Activated CD8-positive, alpha-beta memory T cell treated with anti-CD3 and anti-CD28 coated beads, Interleukin-2, amount 50 U/mL, for 48 hours (primary cell): Measurements from ENCODE around the gene DIO2.

ENCODE experiments used
- DNase-seq: peaks from one replicate; pipeline ENCODE4 v3.0.0-alpha.2; 2020

DIO2 gene

DNA sequence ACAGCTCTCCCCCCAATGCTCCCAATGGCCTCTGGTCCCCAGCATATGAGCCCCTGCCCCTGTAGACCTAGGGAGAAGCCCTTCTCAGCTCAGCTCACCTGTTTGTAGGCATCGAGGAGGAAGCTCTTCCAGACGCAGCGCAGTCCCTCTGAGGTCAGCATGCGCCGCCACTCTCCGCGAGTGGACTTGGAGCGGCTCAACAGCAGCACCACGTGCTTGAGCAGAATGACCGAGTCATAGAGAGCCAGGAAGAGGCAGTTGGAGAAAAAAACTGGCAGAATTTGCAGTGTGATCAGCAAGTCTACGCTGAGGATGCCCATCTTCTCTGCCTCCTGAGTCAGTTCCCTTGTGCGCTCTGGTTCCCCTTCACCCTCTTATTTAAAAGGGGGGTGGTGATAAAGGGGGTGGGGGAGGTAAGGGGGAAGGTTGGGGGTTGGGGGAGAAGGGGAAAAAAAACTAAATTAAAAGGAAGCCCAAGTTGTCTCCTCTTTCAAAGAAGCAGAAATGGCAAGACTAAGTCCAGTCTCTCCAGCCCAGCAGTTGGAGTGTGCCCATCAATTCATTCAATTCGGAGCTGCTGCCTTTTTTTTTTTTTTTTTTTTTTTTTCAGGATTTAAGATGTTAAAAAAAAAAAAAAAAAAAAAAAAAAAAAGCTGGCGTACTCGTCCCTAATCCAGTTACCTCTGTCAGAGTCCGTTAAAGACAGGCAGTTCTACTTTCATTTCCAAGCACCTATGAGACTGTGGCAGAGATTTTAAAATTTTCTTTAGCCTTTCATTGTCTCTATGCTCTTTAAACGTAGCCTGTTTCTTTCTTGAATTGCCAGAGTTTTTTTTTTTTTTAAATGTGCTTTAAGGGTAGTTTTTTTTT is at the start of gene DIO2:
Gene DIO2 (minus strand): TSS at position 352 of the 870 bp plus-strand sequence. CDS start 32 bp downstream, at position 320.
- no peak for DNase-seq

- no peak for DNase-seq
These were observed 49.3 kb upstream of the DIO2 start for GRCh38 chr14:80260645-80261044.

- no peak for DNase-seq
These were observed 28.3 kb upstream of the DIO2 start for GRCh38 chr14:80239631-80240030.

DNA sequence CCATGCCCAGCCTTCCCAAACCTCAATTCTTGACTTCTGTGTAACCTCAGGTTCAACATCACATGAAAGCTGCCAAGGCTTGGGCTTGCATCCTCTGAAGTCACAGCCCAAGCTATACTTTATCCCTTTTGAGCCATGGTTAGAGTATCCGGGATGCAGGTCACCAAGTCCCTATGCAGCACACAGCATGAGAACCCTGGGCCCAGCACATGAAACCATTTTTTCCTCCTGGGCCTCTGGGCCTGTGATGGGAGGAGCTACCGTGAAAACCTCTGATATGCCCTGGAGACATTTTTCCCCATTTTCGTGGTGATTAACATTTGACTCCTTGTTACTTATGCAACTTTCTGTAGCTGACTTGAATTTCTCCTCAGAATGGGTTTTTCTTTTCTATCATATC is 25.8 kb upstream of the DIO2 start:
- no peak for DNase-seq

GRCh38 chr14:80233470-80234089 is 22.3 kb upstream of the DIO2 start:
- no peak for DNase-seq

DNA sequence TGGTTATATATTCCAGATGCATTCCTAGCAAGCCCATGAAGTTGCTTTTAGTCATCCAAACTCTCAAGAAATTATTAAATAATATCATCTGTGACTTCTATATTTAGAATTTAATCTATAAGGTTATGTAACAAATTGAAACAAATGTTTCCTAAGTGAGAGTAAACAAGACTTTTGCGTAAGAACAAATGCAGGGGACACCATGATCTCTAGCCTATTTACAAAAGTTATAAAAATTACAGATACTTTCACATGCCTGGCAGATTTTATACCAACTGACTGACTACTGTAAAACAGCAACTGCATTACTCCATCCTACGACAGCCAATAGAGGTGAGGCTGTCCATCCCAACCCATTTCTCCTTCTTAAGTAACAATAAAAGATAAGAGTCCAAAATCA is 20.4 kb upstream of the DIO2 start:
- DNase-seq, result no peak

GRCh38 chr14:80223696-80224465 is 12.6 kb upstream of the DIO2 start:
- DNase-seq, result no peak

GRCh38 chr14:80216818-80217217 is 5.5 kb upstream of the DIO2 start:
- DNase-seq, result no peak

GRCh38 chr14:80215756-80216581 is 4.7 kb upstream of the DIO2 start:
- no peak for DNase-seq

- DNase-seq, result no peak
These were observed 3.8 kb upstream of the DIO2 start for GRCh38 chr14:80215081-80215480.

DNA sequence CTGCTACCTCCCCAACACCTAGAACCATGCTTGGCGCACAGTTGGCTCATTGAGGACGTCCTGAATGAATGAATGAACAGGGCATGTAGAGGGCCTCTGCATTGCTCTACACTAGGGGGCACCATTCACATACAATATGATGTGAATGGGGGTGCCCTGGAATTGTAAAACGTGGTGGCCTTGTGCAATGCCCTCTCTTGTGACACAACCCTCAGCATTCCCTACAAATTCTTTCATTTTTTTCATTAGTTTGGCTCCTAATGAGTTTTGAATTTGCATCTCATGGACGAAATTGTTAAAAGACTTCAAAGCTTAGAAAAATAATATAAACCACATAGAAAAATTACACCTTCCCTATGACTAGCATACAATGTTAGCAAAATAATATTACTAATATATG is 2.3 kb upstream of the DIO2 start:
- DNase-seq, result no peak

DNA sequence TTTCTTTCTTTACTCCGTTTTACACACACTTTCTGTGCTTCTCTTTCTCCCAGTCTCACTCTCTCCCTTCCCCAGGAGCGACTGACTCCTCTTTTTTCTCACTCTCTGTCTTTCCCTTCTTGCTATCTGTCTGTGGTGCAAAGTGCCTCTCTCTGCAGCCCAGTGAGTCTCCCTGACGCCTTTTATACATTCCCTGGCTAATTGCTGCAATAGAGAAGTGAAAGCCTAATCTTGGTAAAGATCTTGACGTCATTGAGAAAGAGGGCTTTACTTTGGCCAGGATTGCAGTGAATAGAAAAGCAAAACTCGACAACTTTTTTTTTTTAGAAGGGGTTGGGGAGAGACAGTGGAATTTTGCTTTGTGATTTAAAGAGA is 706 bp upstream of the DIO2 start:
- no peak for DNase-seq

DNA sequence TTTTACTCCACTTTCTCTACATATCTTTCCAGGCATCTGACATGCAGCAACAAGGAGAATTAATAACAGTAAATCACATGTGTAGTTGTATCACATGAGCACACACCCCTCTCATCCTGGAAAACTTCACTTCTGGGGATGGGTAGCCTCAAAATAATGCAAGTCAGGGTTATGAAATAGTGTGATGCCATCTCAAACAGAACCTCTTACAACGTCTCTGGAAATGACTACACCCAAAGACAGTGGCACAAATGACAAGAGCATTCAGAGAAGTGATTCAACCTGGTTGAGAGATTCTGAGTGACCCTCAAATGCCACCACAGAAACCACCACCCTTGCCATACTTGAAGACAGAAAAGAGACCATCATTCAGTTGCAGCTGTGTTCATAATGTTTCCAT is 2.8 kb downstream of the DIO2 start:
- DNase-seq, result no peak

- no peak for DNase-seq
These were observed 4.8 kb downstream of the DIO2 start for GRCh38 chr14:80206351-80207080.

DNA sequence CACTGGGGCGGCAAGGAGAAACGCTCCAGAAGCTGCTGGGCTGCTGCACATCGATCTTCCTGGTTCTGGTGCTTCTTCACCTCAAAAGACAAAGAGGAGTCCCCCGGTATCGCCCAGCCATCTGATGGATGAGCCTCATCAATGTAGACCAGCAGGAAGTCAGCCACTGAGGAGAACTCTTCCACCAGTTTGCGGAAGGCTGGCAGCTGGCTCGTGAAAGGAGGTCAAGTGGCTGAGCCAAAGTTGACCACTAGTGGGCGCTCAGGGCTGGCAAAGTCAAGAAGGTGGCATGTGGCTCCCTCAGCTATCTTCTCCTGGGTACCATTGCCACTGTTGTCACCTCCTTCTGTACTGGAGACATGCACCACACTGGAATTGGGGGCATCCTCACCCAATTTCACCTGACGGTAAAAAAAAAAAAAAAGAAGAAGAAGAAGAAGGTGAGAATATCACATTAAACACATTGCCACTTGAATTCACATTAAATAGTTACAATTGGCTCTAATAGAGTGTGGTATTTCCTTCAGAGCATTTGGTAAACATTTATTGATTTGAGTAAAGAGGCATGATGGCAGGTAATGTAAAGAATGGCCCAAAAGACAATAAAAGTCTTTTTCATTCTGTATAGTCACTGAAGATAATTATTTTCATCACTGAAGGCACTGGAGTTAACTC is 8.3 kb downstream of the DIO2 start:
- DNase-seq, result peak; percentile 65

- no peak for DNase-seq
These were observed 11.2 kb downstream of the DIO2 start for GRCh38 chr14:80200093-80200492.

DNA sequence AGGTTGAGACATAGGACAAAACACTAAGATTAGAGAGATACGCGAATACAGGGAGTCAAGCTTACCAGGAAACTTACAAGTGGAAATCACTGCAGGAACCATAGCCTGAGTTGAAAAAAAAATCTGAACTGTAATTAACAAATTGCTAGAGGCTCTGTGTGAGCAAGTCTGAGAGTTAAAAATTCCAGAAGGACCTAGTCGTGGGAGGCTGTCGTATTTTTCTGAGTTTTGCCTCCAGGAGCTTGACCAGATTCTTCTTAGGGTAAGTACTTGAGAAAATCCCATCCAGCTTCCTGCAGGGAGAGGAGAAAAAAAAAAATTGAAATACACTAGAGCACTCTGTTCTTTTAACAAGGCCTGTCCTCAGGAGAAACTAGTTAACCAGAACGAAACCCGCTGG is 22.7 kb downstream of the DIO2 start:
- no peak for DNase-seq

- no peak for DNase-seq
These were observed 25.0 kb downstream of the DIO2 start for GRCh38 chr14:80186301-80186800.

- no peak for DNase-seq
These were observed 34.4 kb downstream of the DIO2 start for GRCh38 chr14:80176893-80177292.

DNA sequence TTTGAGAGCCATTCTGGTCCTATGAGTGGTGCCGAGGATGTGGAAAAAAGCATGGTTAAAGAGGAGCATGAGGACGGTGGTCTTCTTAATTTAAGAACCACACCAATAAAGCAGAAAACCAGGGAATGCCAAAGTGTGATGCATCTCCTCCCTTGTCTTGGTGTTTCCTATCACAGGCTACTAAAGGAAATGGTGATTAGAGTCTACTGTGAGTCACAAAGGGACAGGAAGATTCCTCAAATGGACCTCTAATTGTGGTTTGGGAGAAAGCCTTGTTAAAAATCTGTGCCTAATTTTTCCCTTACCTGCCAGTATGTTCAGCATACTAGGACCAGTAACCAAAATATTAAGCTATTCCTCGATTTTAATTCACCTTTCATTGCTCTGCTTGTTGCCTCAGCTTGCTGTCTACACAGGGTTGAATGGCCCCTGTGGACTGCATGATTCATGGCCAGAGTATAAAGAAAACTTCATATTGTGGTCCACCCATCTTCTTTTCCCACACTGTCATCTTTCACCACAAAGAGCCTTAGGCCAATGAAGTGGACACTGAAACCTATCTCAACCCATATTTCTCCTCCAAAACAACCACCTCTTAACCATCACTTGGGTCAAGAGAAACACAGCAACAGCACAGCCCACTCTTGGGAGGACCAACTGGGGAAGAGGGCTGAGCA is 38.8 kb downstream of the DIO2 start:
- DNase-seq, result no peak
